Vagina (tissue), 2 donors: Measurements from ENCODE around the gene KIF16B.

Experiments used
- CTCF ChIP-seq, 3 experiments: fragments of 450-650 bp in 2 of 3; fragments of 200-600 bp in 1 of 3; sonication (generic) in 1 of 3; IDR thresholded peaks; one replicate each; pipeline ENCODE4 v1.5.1; 2017 to 2019; ENCODE audit warnings: antibody characterized with exemption in 3 of 3, mild to moderate bottlenecking in 2 of 3, moderate library complexity in 2 of 3
- POLR2A ChIP-seq, 2 donors: fragments of 450-650 bp; IDR thresholded peaks; one replicate each; pipeline ENCODE4 v1.6.1; 2017; ENCODE audit warnings: antibody characterized with exemption in 2 of 2, mild to moderate bottlenecking in 2 of 2, moderate library complexity in 2 of 2
- POLR2AphosphoS5 ChIP-seq, 2 donors: sonication (generic); formaldehyde crosslinking; IDR thresholded peaks; one replicate each; pipeline ENCODE4 v1.9.0; 2017; ENCODE audit warnings: antibody characterized with exemption in 2 of 2, mild to moderate bottlenecking in 2 of 2, low read depth in 1 of 2; ENCODE audit not compliant: insufficient read depth in 1 of 2

GRCh38 chr20:16552015-16552414 lies 21.2 kb downstream of the KIF16B start:
- TF ChIP-seq CTCF (IDR thresholded peaks at IDR 0.05) (no peak), POLR2AphosphoS5 (IDR thresholded peaks at IDR 0.05; ENCODE audit: insufficient read depth in 1 of 2, low read depth in 1 of 2) (no peak), POLR2A (IDR thresholded peaks at IDR 0.05) (no peak)
